CMK (cell line): ENCODE results near the gene DPYSL5.
"Not testable (repeated sequence)": the region's sequence is repeated elsewhere in the genome, so short reads cannot be mapped to it uniquely, and the experiment has no call there.

Source experiments
- DNase-seq: peaks from one replicate; pipeline ENCODE4 v3.0.0-alpha.2; 2010; ENCODE audit warnings: low read depth

DPYSL5 gene

DNA sequence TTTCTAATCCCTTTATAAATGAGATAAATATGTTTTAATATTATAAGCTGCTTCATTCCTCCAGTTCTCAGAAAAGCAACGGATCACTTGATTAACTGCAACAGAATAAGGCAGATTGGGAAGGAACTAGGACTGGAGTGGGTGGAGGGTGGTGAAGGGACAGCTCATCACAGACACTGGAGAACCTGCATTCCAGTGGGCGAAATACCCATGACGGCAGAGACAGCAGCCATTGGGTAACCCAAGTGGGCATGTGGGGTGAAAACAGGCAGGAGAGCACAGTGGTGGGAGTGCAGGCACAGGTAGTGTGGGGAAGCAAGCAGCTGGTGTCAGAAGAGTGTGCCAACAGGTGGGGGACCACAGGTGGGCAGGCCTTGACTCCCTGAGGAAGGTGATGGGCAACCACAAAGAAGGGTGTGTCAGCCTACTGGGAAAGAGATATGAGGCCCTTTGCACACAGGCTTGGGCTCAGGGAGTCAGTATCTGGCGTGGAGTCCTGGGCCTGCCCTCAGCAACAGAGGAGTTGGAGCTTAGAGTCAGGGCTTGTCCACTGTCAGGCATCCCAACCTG lies 27.2 kb downstream of the DPYSL5 start:
- no peak for DNase-seq

DNA sequence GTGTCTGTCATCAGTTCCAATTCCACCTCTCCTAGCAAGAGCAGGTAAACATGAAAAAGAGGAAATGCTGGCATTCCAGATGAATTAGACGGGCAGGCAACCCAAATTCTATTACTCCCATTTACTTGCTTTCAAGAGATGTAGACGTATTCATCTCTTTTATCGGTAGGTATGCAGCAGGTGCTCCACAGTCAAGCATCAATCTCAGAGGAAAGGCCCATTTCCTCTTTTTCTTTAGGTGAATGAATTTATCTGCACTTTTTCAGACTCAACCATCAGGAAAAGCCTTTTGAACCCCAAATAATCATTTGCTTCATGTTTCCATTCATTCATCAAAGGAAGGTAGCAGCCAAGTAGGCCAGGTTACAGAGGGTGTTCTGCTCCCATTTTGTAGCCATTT lies 27.9 kb downstream of the DPYSL5 start:
- no peak for DNase-seq

DNA sequence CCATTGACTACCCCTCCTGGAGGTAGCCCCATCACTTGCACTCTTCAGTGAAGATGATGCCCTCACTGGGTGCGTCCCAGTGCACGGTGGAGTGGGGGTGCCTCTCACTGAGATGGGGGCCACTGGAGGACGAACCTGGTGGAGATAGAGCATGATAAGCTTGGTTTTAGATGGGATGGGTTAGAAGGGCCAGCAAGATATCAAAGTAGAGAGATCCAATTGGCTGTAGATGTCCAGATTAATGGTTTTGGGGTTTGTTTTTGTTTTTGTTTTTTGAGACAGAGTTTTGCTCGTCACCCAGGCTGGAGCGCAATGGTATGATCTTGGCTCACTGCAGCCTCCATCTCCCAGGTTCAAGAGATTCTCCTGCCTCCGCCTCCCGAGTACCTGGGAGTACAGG lies 28.3 kb downstream of the DPYSL5 start:
- DNase-seq, result no peak

- no peak for DNase-seq
Observed at GRCh38 chr2:26877276-26877675, 29.3 kb downstream of the DPYSL5 start.

- DNase-seq, result no peak
Observed at GRCh38 chr2:26880161-26880560, 32.2 kb downstream of the DPYSL5 start.

DNA sequence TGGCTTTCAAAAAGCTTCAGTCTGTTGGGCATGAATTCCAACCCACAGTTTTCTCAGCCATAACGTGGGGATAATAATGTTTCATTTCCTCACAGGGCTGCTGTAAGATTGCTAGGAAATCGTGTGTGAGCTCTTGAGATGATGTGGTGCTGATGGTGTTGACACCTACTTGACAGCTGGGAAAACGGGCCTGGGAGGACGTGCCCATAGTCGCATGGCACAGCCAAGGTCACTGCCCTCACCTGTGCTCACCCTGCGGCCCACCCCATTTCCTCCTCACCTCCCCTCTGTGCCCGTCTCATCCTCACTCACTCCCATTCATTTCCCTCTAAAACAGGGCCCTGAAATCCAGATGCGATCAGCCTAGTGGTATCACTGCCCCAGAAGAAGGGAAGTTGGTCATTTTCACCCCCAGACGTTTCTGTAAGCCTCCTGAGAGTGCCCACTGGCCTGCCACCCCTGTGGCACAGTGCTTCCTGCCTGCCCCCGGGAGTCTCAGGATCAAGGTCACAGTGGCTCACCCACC lies 33.0 kb downstream of the DPYSL5 start:
- no peak for DNase-seq

DNA sequence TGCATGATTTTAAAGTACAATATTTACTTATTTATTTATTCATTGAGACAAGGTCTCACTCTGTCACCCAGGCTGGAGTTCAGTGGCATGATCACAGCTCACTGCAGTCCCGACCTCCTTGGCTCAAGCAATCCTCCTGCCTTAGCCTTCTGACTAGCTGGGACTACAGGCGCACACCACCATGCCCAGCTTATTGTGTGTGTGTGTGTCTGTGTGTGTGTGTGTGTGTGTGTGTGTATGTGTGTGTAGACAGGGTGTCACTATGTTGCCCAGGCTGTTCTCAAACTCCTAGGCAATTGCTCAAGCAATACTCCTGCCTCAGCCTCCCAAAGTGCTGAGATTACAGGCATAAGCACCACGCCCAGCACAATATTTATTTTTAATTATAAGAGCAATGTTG lies 34.3 kb downstream of the DPYSL5 start:
- not testable (repeated sequence) for DNase-seq

GRCh38 chr2:26883956-26884355 lies 36.0 kb downstream of the DPYSL5 start:
- no peak for DNase-seq

- DNase-seq, result no peak
Observed at GRCh38 chr2:26884486-26884885, 36.6 kb downstream of the DPYSL5 start.

- DNase-seq, result no peak
Observed at GRCh38 chr2:26885651-26886329, 37.9 kb downstream of the DPYSL5 start.

GRCh38 chr2:26886736-26887135 lies 38.8 kb downstream of the DPYSL5 start:
- DNase-seq, result no peak

DNA sequence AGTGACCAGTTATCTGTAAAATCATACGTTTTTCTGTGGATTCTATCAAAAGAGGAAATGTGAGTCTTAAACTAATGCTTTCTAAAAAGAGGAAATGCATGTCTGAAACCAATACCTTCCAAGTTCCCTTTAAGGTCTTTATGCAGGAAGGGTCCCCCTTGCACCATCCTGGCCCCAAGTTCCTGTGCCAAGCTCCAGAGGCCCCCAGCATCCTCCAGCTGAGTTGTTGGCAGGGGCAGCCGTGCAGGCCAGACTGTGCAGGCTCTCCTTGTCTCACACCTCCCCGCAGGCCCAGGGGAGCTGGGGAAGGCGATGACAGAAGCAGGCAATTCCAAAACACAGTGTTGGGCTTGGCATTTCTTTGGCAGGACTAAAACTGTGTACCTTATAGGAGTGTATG lies 39.2 kb downstream of the DPYSL5 start:
- no peak for DNase-seq

GRCh38 chr2:26889796-26890195 lies 41.9 kb downstream of the DPYSL5 start:
- DNase-seq, result no peak

GRCh38 chr2:26890341-26891000 lies 42.5 kb downstream of the DPYSL5 start:
- no peak for DNase-seq

DNA sequence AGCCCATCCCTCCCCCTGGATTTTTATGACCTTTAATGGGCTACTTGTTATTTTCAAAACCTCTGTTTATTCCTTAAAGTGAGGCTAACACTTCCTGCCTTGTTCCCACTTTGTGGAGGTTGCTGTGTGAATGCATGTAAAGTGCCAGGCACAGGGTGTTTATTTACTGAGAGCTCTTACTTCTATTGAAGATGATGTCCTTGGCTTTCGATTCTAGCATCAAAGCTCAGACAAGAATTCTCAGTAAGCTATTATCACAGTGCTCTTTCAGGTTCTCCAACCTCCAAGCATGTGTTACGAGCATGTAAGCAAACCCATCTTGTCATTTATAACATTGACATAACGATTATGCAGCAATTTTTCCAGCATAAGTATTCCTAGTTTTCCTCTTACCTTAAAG lies 44.2 kb downstream of the DPYSL5 start:
- DNase-seq, result no peak

DNA sequence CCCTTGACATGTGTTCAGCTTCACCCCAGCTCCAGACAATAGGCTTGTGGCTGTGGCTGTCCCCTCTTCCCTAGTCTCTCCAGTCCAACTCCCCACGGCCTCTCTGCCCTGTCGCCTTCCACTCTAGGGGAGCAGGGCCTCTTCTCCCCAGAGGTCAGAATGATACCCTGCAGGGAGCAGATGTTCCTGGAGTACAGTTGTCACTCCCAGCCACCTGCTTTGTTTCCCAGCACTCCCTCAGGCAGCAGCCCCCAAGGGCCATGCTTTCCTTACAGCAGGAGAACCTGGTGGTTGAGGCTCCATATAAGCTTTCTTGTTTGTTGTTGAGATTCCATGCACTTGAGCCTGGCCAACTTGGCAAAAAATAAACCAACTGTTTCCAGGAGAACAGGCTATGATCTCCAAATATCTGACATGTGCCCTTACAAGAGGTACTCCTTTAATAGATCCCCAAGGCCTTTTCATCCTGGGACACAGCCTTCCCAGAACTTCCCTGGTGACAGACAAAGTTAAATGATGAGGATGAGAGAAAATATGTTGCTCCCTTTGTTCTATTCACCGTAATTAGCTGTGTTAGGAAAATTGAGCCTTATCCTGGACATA lies 45.1 kb downstream of the DPYSL5 start:
- no peak for DNase-seq

- DNase-seq, result no peak
Observed at GRCh38 chr2:26894136-26894535, 46.2 kb downstream of the DPYSL5 start.

DNA sequence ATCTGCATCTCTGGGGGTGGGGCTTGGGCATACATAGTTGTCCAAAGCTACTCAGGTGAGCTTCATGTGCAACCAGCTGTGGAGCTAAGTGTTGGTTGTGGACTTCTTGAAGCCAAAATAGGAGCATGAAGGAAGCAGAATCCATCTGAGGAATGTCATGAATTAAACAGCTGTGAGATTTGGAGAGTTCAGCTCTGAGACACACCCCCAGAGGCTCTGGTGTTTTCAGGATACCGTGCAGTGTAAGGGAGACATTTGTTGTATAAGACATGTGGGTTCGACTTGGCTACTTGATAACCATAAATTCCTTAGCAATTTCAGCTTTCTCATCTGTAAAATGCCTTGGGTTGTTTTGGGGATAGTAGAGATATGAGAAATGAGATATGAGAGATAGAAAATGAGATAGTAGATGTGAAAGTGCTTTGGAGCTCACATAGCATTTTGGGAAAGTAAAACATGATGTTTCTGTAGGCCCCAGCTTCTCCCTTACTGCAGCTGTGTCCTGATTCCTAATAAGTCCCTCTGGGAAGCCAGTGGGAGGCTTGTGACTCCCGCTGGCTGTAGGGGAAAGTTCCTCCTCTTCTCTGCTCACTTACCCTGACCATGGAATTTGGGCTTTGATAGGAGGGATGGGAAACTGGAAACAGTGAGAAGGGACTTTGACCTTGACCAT lies 50.0 kb downstream of the DPYSL5 start:
- no peak for DNase-seq

DNA sequence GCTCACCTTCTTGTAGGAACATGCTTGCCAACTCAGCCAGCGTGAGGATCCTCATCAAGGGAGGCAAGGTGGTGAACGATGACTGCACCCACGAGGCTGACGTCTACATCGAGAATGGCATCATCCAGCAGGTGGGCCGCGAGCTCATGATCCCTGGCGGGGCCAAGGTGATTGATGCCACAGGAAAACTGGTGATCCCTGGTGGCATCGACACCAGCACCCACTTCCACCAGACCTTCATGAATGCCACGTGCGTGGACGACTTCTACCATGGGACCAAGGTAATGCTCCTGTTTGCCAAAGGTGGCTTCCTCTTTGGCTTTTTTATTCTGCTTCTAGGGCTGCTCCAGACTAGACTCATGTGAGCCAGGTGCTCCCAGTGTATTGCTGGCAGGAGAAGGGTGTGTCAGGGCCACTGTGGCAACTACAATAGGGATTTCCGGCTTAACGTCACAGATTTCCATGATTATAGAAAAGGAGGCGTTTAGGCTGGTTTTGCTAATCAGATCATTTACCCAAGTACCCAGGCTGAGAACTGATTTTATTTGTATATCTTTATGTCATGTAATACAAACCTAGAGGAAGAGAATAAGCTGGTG lies 50.6 kb downstream of the DPYSL5 start:
- no peak for DNase-seq

DNA sequence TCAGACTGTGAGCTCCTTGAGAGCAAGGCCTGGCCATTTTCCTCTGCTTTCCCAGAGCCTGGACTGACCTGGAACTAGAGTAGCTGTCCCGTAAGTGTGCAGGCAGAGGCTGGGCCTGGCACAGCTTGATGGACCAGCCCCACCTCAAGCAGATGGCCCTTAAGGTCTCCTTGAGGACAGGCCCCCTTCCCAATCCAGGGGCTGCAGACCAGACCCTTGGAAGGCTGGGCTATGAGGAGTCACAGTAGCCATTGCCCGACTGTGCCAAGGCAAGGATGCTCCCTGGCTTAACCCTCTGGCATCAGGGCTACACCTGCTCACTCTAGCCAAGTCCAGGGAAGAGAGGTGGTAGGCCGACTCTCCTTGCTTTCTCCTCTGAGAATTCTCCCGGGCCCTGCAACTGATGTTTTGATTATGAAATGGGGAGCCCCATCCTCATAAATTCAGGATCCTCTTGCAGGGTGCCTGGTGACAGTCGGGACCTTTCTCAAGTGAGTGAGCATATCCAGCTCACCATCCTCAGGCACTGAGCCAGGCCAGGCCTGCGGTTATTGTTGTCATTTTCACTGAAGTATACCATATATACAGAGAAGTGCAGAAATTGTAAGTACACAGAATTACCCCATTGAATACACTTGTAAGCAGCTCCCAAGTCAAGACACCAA lies 51.7 kb downstream of the DPYSL5 start:
- DNase-seq, result no peak

- no peak for DNase-seq
Observed at GRCh38 chr2:26900831-26901321, 52.9 kb downstream of the DPYSL5 start.
